Immature natural killer cell (primary cell): ENCODE results near the gene LAMC1. TPM values are rescaled to one million over a fixed set of nuclear protein-coding genes. Genes with fewer than 3 reads are reported as not detected.
A peak's percentile ranks its signal among the peaks of the same experiment; 100 is the strongest.
"Not testable (repeated sequence)": the region's sequence is repeated elsewhere in the genome, so short reads cannot be mapped to it uniquely, and the experiment has no call there.

Experiments
- DNase-seq, 3 donors: peaks; one replicate each; pipeline ENCODE4 v3.0.0; 2022; ENCODE audit warnings: mixed read lengths in 1 of 3
- H3K27ac Mint-ChIP-seq, 6 donors: one replicate each; pipeline ENCODE4 v1.8.0; 2020; ENCODE audit warnings: mixed read lengths in 6 of 6, mild to moderate bottlenecking in 5 of 6, inconsistent platforms in 4 of 6, moderate library complexity in 3 of 6
- H3K27me3 Mint-ChIP-seq, 3 donors: one replicate each; pipeline ENCODE4 v1.8.0; 2020 to 2021; ENCODE audit warnings: low read depth in 3 of 3, mild to moderate bottlenecking in 3 of 3, mixed read lengths in 3 of 3, moderate library complexity in 3 of 3, inconsistent platforms in 1 of 3
- H3K36me3 Mint-ChIP-seq, 3 donors: one replicate each; pipeline ENCODE4 v1.8.0; 2020; ENCODE audit warnings: mixed read lengths in 3 of 3, inconsistent platforms in 2 of 3, mild to moderate bottlenecking in 2 of 3
- H3K4me1 Mint-ChIP-seq, 2 donors: one replicate each; pipeline ENCODE4 v1.8.0; 2020; ENCODE audit warnings: inconsistent platforms in 2 of 2, mild to moderate bottlenecking in 2 of 2, mixed read lengths in 2 of 2, moderate library complexity in 1 of 2
- H3K4me3 Mint-ChIP-seq, 5 donors: one replicate each; pipeline ENCODE4 v1.8.0; 2020; ENCODE audit warnings: mild to moderate bottlenecking in 5 of 5, mixed read lengths in 5 of 5, inconsistent platforms in 3 of 5, moderate library complexity in 3 of 5
- H3K9me3 Mint-ChIP-seq, 6 donors: one replicate each; pipeline ENCODE4 v1.8.0; 2020; ENCODE audit warnings: mild to moderate bottlenecking in 6 of 6, mixed read lengths in 6 of 6, inconsistent platforms in 4 of 6, moderate library complexity in 3 of 6
- polyA plus RNA-seq, 3 donors: library from polyadenylated mRNA; unstranded; fragments of 300-500 nt; fragmentation: Illumina TruSeq; gene quantifications; one replicate each; pipeline ENCODE4 v1.2.3, GENCODE V29; 2021

The LAMC1 gene
- polyA plus RNA-seq, 3 donors from 2014 or later: 0.19 TPM; not detected in 2

DNA sequence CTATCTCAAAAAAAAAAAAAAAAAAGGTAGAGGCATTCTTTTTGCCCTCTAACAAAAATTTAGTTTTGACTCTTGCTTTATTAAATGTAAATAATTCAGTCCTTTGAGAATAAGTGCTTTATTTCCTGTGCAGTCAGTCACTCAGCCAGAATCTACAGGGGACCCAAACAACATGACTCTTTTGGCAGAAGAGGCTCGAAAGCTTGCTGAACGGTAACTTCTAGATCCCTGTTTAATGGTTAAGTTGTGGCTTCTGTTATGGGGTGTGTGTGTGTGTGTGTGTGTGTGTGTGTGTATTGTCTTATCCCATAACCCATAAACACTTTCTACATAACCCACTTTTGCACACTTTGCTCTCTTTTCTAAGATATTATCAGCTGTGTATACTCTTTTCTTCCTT is 107.9 kb downstream of the LAMC1 start:
- Mint-ChIP-seq H3K9me3 (peaks cover 0 to 4% (median 0%) of the 10 kb centered on the region in 6 donors), H3K4me1 (no peaks in the 10 kb centered on the region), H3K4me3 (no peak overlapping the region), H3K27ac (no peak overlapping the region), H3K36me3 (no peaks in the 10 kb centered on the region), H3K27me3 (peaks cover 2 to 11% (median 3%) of the 10 kb centered on the region in 3 donors)
- no peak for DNase-seq

DNA sequence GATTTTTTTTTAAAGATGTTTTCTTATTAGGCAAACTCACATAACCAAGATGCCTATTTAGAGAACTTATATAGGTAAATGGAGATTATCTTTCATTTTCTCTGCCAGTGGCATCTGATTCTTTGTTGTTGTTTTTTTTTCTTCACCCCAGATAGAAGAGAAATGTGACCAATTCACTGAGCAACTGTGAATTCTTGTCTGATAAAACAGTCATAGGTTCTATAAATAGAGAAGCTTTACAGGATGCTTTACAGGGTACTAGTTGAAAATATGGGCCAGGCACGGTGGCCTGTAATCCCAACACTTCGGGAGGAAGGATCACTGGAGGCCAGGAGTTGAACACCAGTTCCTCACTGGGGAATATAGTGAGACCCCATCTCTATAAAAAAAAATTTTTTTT is 112.1 kb downstream of the LAMC1 start:
- H3K4me3 Mint-ChIP-seq: no peak overlapping the region
- no peak overlapping the region for H3K27ac Mint-ChIP-seq
- DNase-seq: no peak
- H3K36me3 Mint-ChIP-seq: no peaks in the 10 kb centered on the region
- H3K4me1 Mint-ChIP-seq: no peaks in the 10 kb centered on the region
- H3K9me3 Mint-ChIP-seq: peaks cover 0 to 4% (median 0%) of the 10 kb centered on the region in 6 donors
- H3K27me3 Mint-ChIP-seq: peaks cover under 1 to 8% (median 5%) of the 10 kb centered on the region in 3 donors

DNA sequence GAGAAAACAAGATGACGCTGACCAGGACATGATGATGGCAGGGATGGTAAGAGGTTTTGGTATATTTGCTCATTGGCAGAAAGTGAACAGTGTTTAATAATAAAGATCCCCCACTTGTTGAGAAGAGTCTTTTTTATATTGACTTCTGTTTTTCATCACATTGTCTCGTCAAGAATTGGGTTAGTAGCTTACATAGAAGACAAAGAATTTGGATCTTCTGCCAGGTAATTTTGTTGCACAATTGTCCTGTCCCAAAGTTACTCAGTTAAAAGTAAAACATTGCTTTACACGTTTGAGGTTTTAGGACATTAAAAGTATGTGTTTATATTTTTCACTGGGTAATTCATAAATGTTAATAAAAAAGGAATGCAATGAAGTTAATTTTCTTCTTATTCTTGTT is 114.6 kb downstream of the LAMC1 start:
- no peak for DNase-seq
- H3K27ac Mint-ChIP-seq: no peak overlapping the region
- no peaks in the 10 kb centered on the region for H3K9me3 Mint-ChIP-seq
- no peaks in the 10 kb centered on the region for H3K36me3 Mint-ChIP-seq
- H3K4me1 Mint-ChIP-seq: no peaks in the 10 kb centered on the region
- H3K4me3 Mint-ChIP-seq: no peak overlapping the region
- peaks cover 0 to 5% (median 4%) of the 10 kb centered on the region in 3 donors for H3K27me3 Mint-ChIP-seq

DNA sequence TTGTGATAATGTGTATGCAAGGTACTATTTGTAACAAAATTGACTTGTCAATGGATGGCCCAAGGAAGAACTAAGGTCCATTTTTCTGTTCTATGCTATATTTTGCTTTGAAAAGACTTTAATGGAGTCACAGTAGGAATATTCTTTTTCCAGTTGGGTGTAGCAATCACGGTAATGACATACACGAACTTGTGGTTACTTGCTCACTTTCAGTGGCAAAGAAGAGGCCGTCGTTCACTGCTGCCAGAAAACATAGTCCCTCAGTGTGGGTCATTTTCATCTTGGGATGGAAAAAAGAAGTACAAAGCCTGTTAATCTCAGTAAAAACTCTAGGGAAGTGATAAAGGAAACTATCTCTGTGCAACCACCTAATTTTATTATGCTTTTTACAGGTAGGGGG is 115.1 kb downstream of the LAMC1 start:
- H3K27ac Mint-ChIP-seq: no peak overlapping the region
- H3K4me1 Mint-ChIP-seq: no peaks in the 10 kb centered on the region
- no peaks in the 10 kb centered on the region for H3K36me3 Mint-ChIP-seq
- H3K9me3 Mint-ChIP-seq: no peaks in the 10 kb centered on the region
- H3K27me3 Mint-ChIP-seq: peaks cover 0 to 5% (median 4%) of the 10 kb centered on the region in 3 donors
- H3K4me3 Mint-ChIP-seq: no peak overlapping the region
- DNase-seq: no peak

DNA sequence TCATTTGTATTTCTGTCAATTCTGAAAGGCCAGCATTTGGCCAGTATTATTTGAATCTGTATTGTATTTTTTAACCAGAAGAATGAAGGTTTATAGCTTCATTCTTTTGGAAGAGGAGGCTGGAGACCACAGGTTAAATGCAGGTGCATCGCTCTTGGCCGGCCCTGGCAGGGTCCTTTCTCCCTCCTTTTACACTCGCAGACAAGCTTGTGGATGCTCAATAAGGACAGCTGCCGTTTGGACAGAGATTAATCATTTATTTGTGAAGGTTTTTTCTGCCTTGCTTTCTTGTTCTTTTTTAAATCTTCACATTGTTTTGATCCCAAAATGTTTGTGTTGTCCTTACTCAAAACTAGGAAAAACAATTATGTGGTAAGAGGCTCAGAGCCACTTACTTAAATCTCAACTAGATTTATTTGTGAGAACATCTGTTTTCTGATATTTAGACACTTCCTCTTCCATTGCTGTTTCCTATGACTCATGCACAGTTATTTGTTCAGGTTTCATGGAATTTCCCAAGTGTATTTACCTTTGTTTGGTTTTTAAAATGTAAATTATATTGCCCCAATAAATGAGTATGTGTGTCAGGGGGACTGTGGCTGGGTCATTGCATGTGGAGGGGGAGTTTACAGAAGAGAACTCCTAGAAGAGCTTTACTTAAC is 116.2 kb downstream of the LAMC1 start:
- DNase-seq: no peak
- Mint-ChIP-seq H3K36me3 (no peaks in the 10 kb centered on the region), H3K9me3 (no peaks in the 10 kb centered on the region), H3K27me3 (peaks cover 0 to 7% (median 5%) of the 10 kb centered on the region in 3 donors), H3K27ac (no peak overlapping the region), H3K4me1 (no peaks in the 10 kb centered on the region), H3K4me3 (no peak overlapping the region)

DNA sequence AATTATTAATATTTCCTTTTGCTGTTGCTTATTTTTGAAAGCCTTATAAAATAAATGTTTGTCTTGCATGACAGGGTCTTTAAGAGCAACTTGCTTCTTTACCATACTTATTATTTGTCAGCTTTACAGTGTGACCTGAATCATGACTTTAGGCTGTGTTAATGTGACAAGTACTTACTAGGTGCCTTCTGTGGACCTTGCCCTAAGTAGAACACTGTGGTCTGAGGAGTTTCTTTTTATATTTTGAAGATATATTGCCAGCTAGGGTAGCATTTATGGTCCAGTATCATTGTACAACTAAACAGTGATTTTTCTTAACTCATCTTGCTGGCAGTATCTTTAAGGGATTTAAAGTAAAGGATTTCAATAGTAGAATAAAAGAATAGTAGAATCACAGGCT is 117.4 kb downstream of the LAMC1 start:
- Mint-ChIP-seq H3K27me3 (peaks cover 0 to 5% (median 3%) of the 10 kb centered on the region in 3 donors), H3K9me3 (no peaks in the 10 kb centered on the region), H3K4me1 (no peaks in the 10 kb centered on the region), H3K36me3 (no peaks in the 10 kb centered on the region), H3K27ac (no peak overlapping the region), H3K4me3 (no peak overlapping the region)
- no peak for DNase-seq

DNA sequence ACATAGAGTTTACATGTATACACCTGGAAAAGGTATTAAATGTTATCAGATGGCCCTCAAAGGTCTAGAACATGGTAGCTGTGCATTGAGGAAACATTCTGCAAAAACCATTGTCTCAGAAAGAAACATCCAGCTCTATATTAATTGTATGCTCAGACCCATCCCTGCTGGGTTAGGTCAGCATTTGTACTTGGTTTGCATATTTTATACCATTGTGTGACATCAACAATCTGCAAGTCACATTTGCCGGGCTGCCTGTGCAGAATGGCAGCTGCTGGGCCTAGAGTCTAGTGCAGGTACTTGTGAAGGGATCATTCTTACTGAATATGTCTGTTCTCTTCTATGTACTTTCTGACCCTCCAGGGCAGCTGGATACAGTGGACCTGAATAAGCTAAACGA is 119.0 kb downstream of the LAMC1 start:
- no peak overlapping the region for H3K27ac Mint-ChIP-seq
- DNase-seq: no peak
- H3K4me3 Mint-ChIP-seq: no peak overlapping the region
- peaks cover 0 to 4% (median 0%) of the 10 kb centered on the region in 3 donors for H3K27me3 Mint-ChIP-seq
- H3K36me3 Mint-ChIP-seq: no peaks in the 10 kb centered on the region
- H3K9me3 Mint-ChIP-seq: no peaks in the 10 kb centered on the region
- H3K4me1 Mint-ChIP-seq: no peaks in the 10 kb centered on the region

DNA sequence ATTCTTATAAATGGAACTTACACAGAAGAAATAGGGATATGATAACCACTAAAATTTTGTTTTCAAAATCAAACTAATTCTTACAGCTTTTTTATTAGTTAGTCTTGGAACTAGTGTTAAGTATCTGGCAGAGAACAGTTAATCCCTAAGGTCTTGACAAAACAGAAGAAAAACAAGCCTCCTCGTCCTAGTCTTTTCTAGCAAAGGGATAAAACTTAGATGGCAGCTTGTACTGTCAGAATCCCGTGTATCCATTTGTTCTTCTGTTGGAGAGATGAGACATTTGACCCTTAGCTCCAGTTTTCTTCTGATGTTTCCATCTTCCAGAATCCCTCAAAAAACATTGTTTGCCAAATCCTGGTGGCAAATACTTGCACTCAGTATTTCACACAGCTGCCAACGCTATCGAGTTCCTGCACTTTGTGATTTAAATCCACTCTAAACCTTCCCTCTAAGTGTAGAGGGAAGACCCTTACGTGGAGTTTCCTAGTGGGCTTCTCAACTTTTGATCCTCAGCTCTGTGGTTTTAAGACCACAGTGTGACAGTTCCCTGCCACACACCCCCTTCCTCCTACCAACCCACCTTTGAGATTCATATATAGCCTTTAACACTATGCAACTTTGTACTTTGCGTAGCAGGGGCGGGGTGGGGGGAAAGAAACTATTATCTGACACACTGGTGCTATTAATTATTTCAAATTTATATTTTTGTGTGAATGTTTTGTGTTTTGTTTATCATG is 120.5 kb downstream of the LAMC1 start:
- no peak overlapping the region for H3K27ac Mint-ChIP-seq
- no peaks in the 10 kb centered on the region for H3K4me1 Mint-ChIP-seq
- H3K36me3 Mint-ChIP-seq: no peaks in the 10 kb centered on the region

DNA sequence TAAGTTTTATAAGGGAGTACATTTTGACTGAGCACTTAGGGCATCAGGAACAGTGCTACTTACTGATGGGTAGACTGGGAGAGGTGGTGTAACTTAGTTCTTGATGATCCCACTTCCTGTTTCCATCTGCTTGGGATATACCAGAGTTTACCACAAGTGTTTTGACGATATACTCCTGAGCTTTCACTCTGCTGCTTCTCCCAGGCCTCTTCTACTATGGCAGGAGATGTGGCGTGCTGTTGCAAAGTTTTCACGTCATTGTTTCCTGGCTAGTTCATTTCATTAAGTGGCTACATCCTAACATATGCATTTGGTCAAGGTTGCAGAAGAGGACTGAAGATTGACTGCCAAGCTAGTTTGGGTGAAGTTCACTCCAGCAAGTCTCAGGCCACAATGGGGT is 121.5 kb downstream of the LAMC1 start:
- DNase-seq: no peak
- Mint-ChIP-seq H3K27me3 (peaks cover 0 to 7% (median 0%) of the 10 kb centered on the region in 3 donors), H3K4me1 (no peaks in the 10 kb centered on the region), H3K27ac (no peak overlapping the region), H3K4me3 (no peak overlapping the region), H3K9me3 (peaks cover 0 to 5% (median 2%) of the 10 kb centered on the region in 6 donors), H3K36me3 (no peaks in the 10 kb centered on the region)

More for the DNA sequence above, 120.5 kb downstream of the LAMC1 start:
- no peak for DNase-seq
- H3K4me3 Mint-ChIP-seq: no peak overlapping the region
- H3K9me3 Mint-ChIP-seq: peaks cover 0 to 4% (median 2%) of the 10 kb centered on the region in 6 donors
- peaks cover 0 to 7% (median 0%) of the 10 kb centered on the region in 3 donors for H3K27me3 Mint-ChIP-seq

DNA sequence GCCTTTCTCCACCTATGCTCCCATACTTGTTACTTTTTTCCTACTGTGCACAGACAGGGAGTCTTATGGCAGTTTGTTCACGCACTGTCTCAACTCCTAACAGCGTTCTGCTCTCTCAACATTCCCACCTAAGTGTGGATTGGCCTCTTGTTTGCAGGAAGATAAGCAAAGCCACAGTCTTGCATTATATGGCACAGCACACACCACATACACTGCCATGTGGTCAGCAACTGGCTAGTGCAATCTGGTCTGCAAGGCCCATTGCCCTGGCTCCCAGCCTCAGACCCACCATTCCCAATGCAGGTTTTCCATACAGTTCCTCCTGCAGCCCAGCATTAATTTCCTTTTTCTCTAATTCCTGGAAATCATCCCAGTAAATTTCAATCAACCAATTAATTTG is 124.5 kb downstream of the LAMC1 start:
- Mint-ChIP-seq H3K9me3 (peaks cover 0 to 10% (median 5%) of the 10 kb centered on the region in 6 donors), H3K27ac (no peak overlapping the region)

DNA sequence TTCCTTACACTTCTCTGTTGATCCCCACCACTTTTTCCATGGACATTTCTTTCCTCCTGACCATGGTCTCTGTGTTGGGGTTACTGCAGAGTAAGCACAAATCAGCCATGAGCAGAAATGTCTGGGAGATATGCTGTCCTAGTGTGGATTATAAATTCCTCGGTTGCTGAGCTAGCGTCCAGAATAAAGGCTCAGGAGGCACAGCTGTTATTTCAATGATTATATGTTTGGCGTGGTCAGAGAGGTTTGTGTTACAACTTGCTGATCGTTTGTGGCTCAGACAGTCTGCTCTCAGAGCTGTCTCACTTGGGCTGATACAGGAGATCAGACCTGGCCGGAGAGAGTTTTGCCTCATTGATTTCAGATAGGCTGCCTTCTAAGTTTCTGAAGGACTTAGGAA is 125.4 kb downstream of the LAMC1 start:
- H3K36me3 Mint-ChIP-seq: no peaks in the 10 kb centered on the region
- H3K27me3 Mint-ChIP-seq: peaks cover 0 to 7% (median 0%) of the 10 kb centered on the region in 3 donors
- no peaks in the 10 kb centered on the region for H3K4me1 Mint-ChIP-seq
- no peak for DNase-seq
- H3K27ac Mint-ChIP-seq: no peak overlapping the region
- peaks cover 0 to 10% (median 5%) of the 10 kb centered on the region in 6 donors for H3K9me3 Mint-ChIP-seq
- H3K4me3 Mint-ChIP-seq: no peak overlapping the region

More for the DNA sequence above, 124.5 kb downstream of the LAMC1 start:
- DNase-seq: no peak
- Mint-ChIP-seq H3K36me3 (no peaks in the 10 kb centered on the region), H3K4me1 (no peaks in the 10 kb centered on the region), H3K4me3 (no peak overlapping the region), H3K27me3 (peaks cover 0 to 7% (median 0%) of the 10 kb centered on the region in 3 donors)

DNA sequence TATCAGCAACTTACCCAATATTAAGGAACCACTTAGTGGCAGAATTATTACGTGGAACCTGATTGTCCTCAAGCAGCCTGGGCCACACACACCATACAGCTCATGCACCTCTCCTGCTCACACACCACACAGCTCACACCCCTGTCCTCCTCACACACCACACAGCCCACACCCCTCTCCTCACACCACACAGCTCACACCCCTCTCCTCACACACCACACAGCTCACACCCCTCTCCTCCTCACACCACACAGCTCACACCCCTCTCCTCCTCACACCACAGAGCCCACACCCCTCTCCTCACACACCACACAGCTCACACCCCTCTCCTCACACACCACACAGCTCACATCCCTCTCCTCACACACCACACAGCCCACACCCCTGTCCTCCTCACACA is 126.1 kb downstream of the LAMC1 start:
- Mint-ChIP-seq H3K27ac (no peak overlapping the region), H3K4me3 (no peak overlapping the region), H3K4me1 (no peaks in the 10 kb centered on the region), H3K36me3 (no peaks in the 10 kb centered on the region), H3K9me3 (peaks cover 0 to 10% (median 5%) of the 10 kb centered on the region in 6 donors), H3K27me3 (peaks cover 0 to 4% (median 0%) of the 10 kb centered on the region in 3 donors)
- no peak for DNase-seq

DNA sequence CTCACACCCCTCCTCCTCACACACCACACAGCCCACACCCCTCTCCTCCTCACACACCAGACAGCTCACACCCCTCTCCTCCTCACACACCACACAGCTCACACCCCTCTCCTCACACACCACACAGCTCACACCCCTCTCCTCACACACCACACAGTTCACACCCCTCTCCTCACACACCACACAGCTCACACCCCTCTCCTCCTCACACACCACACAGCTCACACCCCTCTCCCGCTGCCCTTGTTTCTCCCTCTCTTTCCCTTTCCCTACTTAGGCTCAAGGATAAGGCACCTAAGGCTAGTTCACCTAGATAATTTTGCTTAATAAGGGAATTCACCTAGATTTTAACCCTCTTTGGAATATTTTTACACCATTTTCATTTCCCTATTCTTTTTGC is 126.8 kb downstream of the LAMC1 start:
- not testable (repeated sequence) for H3K4me3 Mint-ChIP-seq, DNase-seq, H3K36me3 Mint-ChIP-seq, H3K9me3 Mint-ChIP-seq, H3K27me3 Mint-ChIP-seq, H3K4me1 Mint-ChIP-seq
- H3K27ac Mint-ChIP-seq: peak overlapping the region in 3 of 6 donors; percentile 51 to 70 (median 61)

DNA sequence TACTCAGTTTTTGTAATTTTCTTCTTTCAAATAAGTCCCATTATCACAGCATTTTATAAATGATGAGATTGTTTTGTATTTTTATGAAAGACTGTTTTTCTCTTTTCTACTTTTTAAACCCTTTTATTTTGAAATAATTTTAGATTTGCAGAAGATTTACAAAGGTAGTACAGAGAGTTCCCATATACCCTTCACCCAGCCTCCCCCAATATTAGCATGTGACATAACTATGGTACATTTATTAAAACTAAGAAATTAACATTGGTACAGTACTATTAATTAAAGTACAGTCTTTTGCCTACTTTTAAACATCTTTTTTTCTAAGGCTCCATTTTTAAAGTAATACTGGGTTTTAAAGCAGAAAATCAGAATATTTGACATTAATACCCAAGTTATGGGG is 127.2 kb downstream of the LAMC1 start:
- DNase-seq: no peak

More for the DNA sequence above, 127.2 kb downstream of the LAMC1 start:
- Mint-ChIP-seq H3K27me3 (peaks cover 0 to 4% (median 0%) of the 10 kb centered on the region in 3 donors), H3K27ac (peak overlapping the region in 3 of 6 donors; percentile 51 to 70 (median 61)), H3K9me3 (peaks cover 0 to 10% (median 5%) of the 10 kb centered on the region in 6 donors), H3K4me3 (no peak overlapping the region), H3K4me1 (no peaks in the 10 kb centered on the region), H3K36me3 (no peaks in the 10 kb centered on the region)
